Measurements from ENCODE around the gene PLXND1.

Gene PLXND1

GRCh38 chr3:129574206-129574605, 32.3 kb downstream of the PLXND1 start:
- Histone ChIP-seq H3K4me3 (no peak overlapping the region), H3K4me1 (no peaks in the 10 kb centered on the region), H3K9me3 (no peaks in the 10 kb centered on the region), H3K27me3 (ENCODE audit: low read depth) (no peaks in the 10 kb centered on the region), H3K36me3 (replicated peaks) (peaks cover 8% of the 10 kb centered on the region)
- DNase-seq (ENCODE audit: low spot score in 2 of 2) = no peak
- in situ Hi-C loops (cut with MboI; ENCODE audit: low sequenced_read_pairs) = no loop called here

DNA sequence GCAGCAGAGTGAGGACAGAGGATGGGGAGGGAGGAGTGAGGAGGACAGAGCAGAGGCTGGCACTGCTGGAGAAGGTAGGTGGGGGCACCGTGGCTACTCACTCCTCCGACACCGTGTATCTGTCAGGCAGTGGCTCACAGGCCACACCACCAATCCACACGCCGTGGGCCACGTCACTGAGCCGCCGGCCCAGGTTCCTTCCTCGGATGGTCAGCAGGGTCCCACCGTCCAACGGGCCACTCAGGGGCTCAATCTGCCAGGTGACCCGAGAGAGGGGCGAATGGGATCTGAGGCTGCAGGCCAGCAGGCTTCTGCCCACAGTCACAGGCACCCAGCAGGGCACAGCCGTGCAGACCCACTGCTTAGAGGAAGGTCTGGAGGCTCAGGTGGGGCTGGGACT, 33.0 kb downstream of the PLXND1 start:
- in situ Hi-C loops (cut with MboI; ENCODE audit: low sequenced_read_pairs) = no loop called here
- DNase-seq (ENCODE audit: low spot score in 2 of 2) = no peak
- Histone ChIP-seq H3K36me3 (replicated peaks) (peaks cover 8% of the 10 kb centered on the region), H3K27me3 (ENCODE audit: low read depth) (no peaks in the 10 kb centered on the region), H3K9me3 (no peaks in the 10 kb centered on the region), H3K4me1 (no peaks in the 10 kb centered on the region), H3K4me3 (no peak overlapping the region)

DNA sequence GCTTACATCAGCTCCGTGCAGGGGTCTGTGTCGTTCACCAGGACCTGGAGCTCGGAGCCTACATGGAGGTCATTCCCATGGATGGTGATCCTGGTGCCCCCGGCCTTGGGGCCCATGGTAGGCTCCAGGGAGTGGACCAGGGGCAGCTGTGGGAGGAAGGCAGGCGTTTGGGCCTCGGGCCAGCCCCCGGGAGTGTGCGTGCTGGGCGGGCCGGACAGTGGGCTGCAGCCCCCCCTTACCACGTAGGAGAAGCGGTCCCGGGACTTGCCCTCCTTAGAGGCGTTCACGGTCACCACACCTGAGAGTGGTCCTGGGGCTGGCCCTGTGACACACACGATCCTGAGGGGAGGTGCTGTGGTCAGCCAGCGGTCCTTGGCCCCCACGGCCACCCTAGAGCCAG, 33.9 kb downstream of the PLXND1 start:
- H3K27me3 ChIP-seq (ENCODE audit: low read depth) = no peaks in the 10 kb centered on the region
- no peaks in the 10 kb centered on the region for H3K9me3 ChIP-seq
- H3K36me3 ChIP-seq (replicated peaks) = peaks cover 2% of the 10 kb centered on the region; the same call in 1 of the 2 replicates
- H3K4me3 ChIP-seq = no peak overlapping the region
- no peak for DNase-seq (ENCODE audit: low spot score in 2 of 2)
- in situ Hi-C loops (cut with MboI; ENCODE audit: low sequenced_read_pairs) = no loop called here
- no peaks in the 10 kb centered on the region for H3K4me1 ChIP-seq

DNA sequence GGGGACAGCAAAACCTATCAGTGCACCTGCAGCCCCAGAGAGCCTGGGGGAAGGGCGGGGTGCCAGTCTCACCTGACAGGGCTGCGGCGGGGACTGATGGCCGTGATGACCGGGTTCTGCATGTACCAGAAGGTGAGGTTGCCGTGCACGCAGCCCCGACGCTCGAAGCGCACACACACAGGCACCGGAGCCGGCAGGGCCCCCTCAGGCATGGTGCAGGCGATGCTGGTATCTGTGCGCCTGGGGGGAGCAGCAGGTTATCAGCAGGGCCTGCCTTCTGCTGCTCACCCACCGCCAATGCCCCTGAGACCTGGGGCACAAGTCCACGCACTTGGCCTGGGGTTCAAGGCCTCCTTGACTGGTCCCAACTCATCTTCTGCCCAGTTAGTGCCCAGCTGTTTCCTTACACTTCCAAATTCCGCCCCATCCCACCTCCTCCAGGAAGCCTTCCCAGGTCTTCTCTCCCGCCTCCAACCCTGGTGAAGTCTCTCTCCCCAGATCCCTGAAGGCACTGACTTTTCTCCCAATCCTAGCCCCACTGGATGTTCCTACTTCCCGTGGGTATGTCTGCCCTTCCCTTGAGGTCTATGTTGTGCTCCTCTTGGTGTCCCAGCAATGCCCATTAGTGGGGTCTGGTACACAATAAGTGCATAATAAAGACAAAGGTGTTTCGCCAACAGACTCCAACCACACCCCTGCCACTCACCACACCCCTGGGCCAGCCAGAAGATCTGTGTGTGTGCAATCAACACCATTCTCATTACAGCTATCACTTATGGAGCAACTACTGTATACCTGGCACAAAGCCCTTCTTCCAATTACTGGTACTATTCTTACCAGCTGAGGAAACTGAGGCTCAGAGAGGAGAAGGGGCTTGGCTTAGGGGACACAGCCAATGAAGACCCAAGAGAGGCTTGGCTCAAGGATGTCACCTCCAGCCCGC, 34.6 kb downstream of the PLXND1 start:
- Histone ChIP-seq H3K4me1 (no peaks in the 10 kb centered on the region), H3K4me3 (no peak overlapping the region), H3K36me3 (replicated peaks) (no peaks in the 10 kb centered on the region), H3K9me3 (no peaks in the 10 kb centered on the region), H3K27me3 (ENCODE audit: low read depth) (no peaks in the 10 kb centered on the region)
- no peak for DNase-seq (ENCODE audit: low spot score in 2 of 2)
- in situ Hi-C loops (cut with MboI; ENCODE audit: low sequenced_read_pairs) = no loop called here

DNA sequence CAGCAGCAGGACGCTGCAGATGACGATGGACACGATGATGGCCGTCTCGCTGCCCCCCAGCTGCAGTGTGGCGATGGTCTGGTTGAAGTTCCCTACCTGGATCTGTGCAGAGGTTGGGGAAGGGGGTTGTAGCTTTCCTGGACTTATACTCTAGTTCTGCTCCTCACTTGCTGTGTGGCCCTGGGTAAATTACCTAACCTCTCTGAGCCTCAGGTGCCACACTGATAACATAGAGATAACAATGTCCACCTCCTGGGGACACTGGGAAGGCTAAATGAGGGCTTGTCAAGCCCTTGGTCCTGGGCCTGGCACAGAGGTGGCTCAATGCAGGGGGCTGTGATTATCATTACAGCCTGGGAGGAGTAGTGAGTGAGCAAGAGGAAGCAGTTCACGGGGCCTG, 36.6 kb downstream of the PLXND1 start:
- DNase-seq (ENCODE audit: low spot score in 2 of 2) = no peak
- Histone ChIP-seq H3K4me3 (no peak overlapping the region), H3K4me1 (no peaks in the 10 kb centered on the region), H3K27me3 (ENCODE audit: low read depth) (no peaks in the 10 kb centered on the region), H3K9me3 (no peaks in the 10 kb centered on the region), H3K36me3 (replicated peaks) (no peaks in the 10 kb centered on the region)
- in situ Hi-C loops (cut with MboI; ENCODE audit: low sequenced_read_pairs) = no loop called here

- in situ Hi-C loops (cut with MboI; ENCODE audit: low sequenced_read_pairs) = no loop called here
- Histone ChIP-seq H3K4me1 (no peaks in the 10 kb centered on the region), H3K9me3 (no peaks in the 10 kb centered on the region), H3K27me3 (ENCODE audit: low read depth) (no peaks in the 10 kb centered on the region), H3K4me3 (no peak overlapping the region), H3K36me3 (replicated peaks) (peaks cover under 1% of the 10 kb centered on the region; the same call in 1 of the 2 replicates)
- DNase-seq (ENCODE audit: low spot score in 2 of 2) = no peak
Measured at GRCh38 chr3:129567939-129568338, 38.5 kb downstream of the PLXND1 start.

DNA sequence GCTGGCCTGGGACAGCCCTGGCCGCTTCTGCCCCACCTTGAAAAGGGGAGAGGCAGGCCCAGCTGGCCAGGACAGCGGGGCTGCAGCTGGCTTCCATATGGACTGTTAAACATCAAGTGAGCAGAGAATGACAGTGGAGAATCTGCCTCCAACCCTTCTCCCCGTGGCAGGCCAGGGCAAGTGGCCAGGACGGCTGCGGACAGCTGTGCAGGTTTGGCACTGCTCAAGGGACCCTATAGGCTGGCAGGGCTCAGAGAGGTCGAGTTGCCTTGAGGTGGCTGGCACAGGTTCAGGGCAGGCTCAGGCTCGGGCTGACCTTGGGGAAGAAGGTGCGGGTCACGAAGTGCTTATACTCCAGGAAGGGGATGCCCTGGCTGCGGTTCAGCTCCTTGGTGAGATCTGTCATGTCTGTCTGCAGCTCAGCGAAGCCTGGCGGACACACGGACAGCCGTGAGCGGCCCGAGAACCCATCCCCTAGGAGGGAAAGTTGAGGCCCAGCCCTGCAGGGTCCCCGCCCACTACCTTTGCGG, 39.2 kb downstream of the PLXND1 start:
- Histone ChIP-seq H3K36me3 (replicated peaks) (peaks cover 7% of the 10 kb centered on the region), H3K4me3 (no peak overlapping the region), H3K27me3 (ENCODE audit: low read depth) (no peaks in the 10 kb centered on the region), H3K4me1 (no peaks in the 10 kb centered on the region), H3K9me3 (no peaks in the 10 kb centered on the region)
- in situ Hi-C loops (cut with MboI; ENCODE audit: low sequenced_read_pairs) = no loop called here
- no peak for DNase-seq (ENCODE audit: low spot score in 2 of 2)

- H3K4me1 ChIP-seq = no peaks in the 10 kb centered on the region
- in situ Hi-C loops (cut with MboI; ENCODE audit: low sequenced_read_pairs) = no loop called here
Measured at GRCh38 chr3:129565902-129566301, 40.6 kb downstream of the PLXND1 start.

GRCh38 chr3:129564981-129565644, 41.4 kb downstream of the PLXND1 start:
- Histone ChIP-seq H3K4me1 (no peaks in the 10 kb centered on the region), H3K27me3 (ENCODE audit: low read depth) (no peaks in the 10 kb centered on the region), H3K9me3 (no peaks in the 10 kb centered on the region), H3K36me3 (replicated peaks) (peaks cover 9% of the 10 kb centered on the region), H3K4me3 (no peak overlapping the region)
- DNase-seq (ENCODE audit: low spot score in 2 of 2) = no peak
- in situ Hi-C loops (cut with MboI; ENCODE audit: low sequenced_read_pairs) = no loop called here

More at GRCh38 chr3:129565902-129566301, 40.6 kb downstream of the PLXND1 start:
- no peak for DNase-seq (ENCODE audit: low spot score in 2 of 2)
- Histone ChIP-seq H3K9me3 (no peaks in the 10 kb centered on the region), H3K36me3 (replicated peaks) (peaks cover 9% of the 10 kb centered on the region), H3K27me3 (ENCODE audit: low read depth) (no peaks in the 10 kb centered on the region), H3K4me3 (no peak overlapping the region)

DNA sequence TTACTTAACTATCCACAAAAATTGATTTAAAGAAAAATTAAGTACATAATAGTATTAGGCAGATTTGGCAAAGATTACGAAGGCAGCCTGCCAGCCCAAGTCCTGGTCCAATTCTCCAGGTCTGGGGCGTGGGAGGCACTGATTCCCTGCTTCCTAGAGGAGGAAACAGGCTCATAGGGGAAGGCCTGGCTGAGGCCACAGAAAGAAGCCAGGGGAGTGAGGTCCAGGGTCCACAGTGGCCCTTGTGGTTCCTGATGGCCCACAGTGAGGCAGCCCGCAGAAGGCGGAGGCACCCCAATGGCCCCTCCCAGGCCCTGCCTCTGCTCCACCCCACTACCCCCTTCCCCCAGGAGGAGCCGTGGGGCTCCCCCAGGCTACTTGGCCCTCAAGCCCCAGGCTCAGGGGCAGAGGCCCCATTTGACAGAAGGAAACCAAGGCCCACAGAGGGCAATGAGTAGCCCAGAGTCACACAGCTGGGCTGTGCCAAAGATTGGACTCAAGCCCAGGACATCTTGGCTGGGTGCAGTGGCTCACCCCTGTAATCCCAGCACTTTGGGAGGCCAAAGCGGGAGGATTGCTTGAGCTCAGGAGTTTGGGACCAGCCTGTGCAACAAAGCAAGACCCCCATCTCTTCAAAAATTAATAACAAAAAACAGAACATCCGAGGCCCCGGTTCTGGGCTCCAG, 42.5 kb downstream of the PLXND1 start:
- in situ Hi-C loops (cut with MboI; ENCODE audit: low sequenced_read_pairs) = no loop called here
- Histone ChIP-seq H3K9me3 (no peaks in the 10 kb centered on the region), H3K27me3 (ENCODE audit: low read depth) (no peaks in the 10 kb centered on the region), H3K4me3 (no peak overlapping the region), H3K4me1 (no peaks in the 10 kb centered on the region), H3K36me3 (replicated peaks) (peaks cover 9% of the 10 kb centered on the region)
- no peak for DNase-seq (ENCODE audit: low spot score in 2 of 2)

- in situ Hi-C loops (cut with MboI; ENCODE audit: low sequenced_read_pairs) = no loop called here
- Histone ChIP-seq H3K4me3 (no peak overlapping the region), H3K4me1 (no peaks in the 10 kb centered on the region), H3K9me3 (no peaks in the 10 kb centered on the region), H3K36me3 (replicated peaks) (peaks cover 9% of the 10 kb centered on the region), H3K27me3 (ENCODE audit: low read depth) (no peaks in the 10 kb centered on the region)
- DNase-seq (ENCODE audit: low spot score in 2 of 2) = no peak
Measured at GRCh38 chr3:129563332-129563731, 43.1 kb downstream of the PLXND1 start.

- DNase-seq (ENCODE audit: low spot score in 2 of 2) = no peak
- Histone ChIP-seq H3K9me3 (no peaks in the 10 kb centered on the region), H3K4me1 (no peaks in the 10 kb centered on the region), H3K4me3 (no peak overlapping the region), H3K27me3 (ENCODE audit: low read depth) (no peaks in the 10 kb centered on the region), H3K36me3 (replicated peaks) (peaks cover 9% of the 10 kb centered on the region)
- in situ Hi-C loops (cut with MboI; ENCODE audit: low sequenced_read_pairs) = no loop called here
Measured at GRCh38 chr3:129562803-129563202, 43.7 kb downstream of the PLXND1 start.

GRCh38 chr3:129561619-129562248, 44.7 kb downstream of the PLXND1 start:
- Histone ChIP-seq H3K4me3 (no peak overlapping the region), H3K4me1 (no peaks in the 10 kb centered on the region), H3K27me3 (ENCODE audit: low read depth) (no peaks in the 10 kb centered on the region), H3K36me3 (replicated peaks) (peaks cover 9% of the 10 kb centered on the region), H3K9me3 (no peaks in the 10 kb centered on the region)
- DNase-seq (ENCODE audit: low spot score in 2 of 2) = no peak
- in situ Hi-C loops (cut with MboI; ENCODE audit: low sequenced_read_pairs) = no loop called here
